HCT116 (cell line): ENCODE data around the gene HOXC11.

Experiments used
- CTCF ChIP-seq, 3 experiments: fragments of 200-600 bp in 1 of 3; sonication (generic) in 1 of 3; IDR thresholded peaks in 2 of 3; conservative IDR thresholded peaks in 1 of 3; 2 replicates each; pipeline ENCODE4 v1.5.1; 2012 to 2017; ENCODE audit warnings: low read depth in 2 of 3, low read length in 2 of 3, antibody characterized with exemption in 1 of 3, borderline replicate concordance in 1 of 3, control low read depth in 1 of 3, mild to moderate bottlenecking in 1 of 3, mixed read lengths in 1 of 3, mixed run types in 1 of 3, moderate library complexity in 1 of 3; ENCODE audit not compliant: insufficient read depth in 1 of 3
- JUND ChIP-seq: IDR thresholded peaks from 2 replicates; pipeline ENCODE4 v1.6.1; 2012
- POLR2AphosphoS5 ChIP-seq: IDR thresholded peaks from 2 replicates; pipeline ENCODE4 v1.6.1; 2011; ENCODE audit warnings: mild to moderate bottlenecking, low read depth, low read length, moderate library complexity

GRCh38 chr12:53949631-53950436, 23.1 kb upstream of the HOXC11 start:
- TF ChIP-seq JUND (no peak), CTCF (IDR thresholded peaks at IDR 0.05 in 2 of 3, conservative IDR thresholded peaks at IDR 0.05 in 1 of 3; ENCODE audit: borderline replicate concordance in 1 of 3, insufficient read depth in 1 of 3, low read depth in 2 of 3, low read length in 2 of 3) (no peak), POLR2AphosphoS5 (no peak)
